Hepatocyte (in vitro differentiated cells): ENCODE results near the gene LSM7. TPM values are rescaled to one million over a fixed set of nuclear protein-coding genes. Genes with fewer than 3 reads are reported as not detected.

ENCODE experiments used
- DNase-seq: peaks from one replicate; pipeline ENCODE4 v3.0.0-alpha.2; 2016; ENCODE audit warnings: low spot score
- H2AFZ ChIP-seq: fragments of 200-600 bp; sonication (generic); 2 replicates; pipeline ENCODE4 v1.6.0; 2016; ENCODE audit warnings: antibody characterized with exemption, mild to moderate bottlenecking
- H3K27ac ChIP-seq: fragments of 200-600 bp; sonication (generic); 2 replicates; pipeline ENCODE4 v1.5.1; 2016; ENCODE audit warnings: mild to moderate bottlenecking
- H3K27me3 ChIP-seq: fragments of 200-600 bp; sonication (generic); 2 replicates; pipeline ENCODE4 v1.6.1; 2016
- H3K36me3 ChIP-seq: fragments of 200-600 bp; sonication (generic); replicated peaks from 2 replicates; pipeline ENCODE4 v1.5.1; 2016; ENCODE audit warnings: low read depth; ENCODE audit not compliant: insufficient read depth
- H3K4me1 ChIP-seq: fragments of 200-600 bp; sonication (generic); 2 replicates; pipeline ENCODE4 v1.5.1; 2016; ENCODE audit warnings: mild to moderate bottlenecking, moderate library complexity; ENCODE audit not compliant: insufficient read depth
- H3K4me2 ChIP-seq: fragments of 200-600 bp; sonication (generic); 2 replicates; pipeline ENCODE4 v1.6.0; 2016
- H3K4me3 ChIP-seq: fragments of 200-600 bp; sonication (generic); 2 replicates; pipeline ENCODE4 v1.5.1; 2016; ENCODE audit warnings: mild to moderate bottlenecking
- H3K79me2 ChIP-seq: fragments of 200-600 bp; sonication (generic); 2 replicates; pipeline ENCODE4 v1.6.0; 2017; ENCODE audit warnings: mild to moderate bottlenecking
- H3K9me2 ChIP-seq: fragments of 200-600 bp; sonication (generic); replicated peaks from 2 replicates; pipeline ENCODE4 v1.6.0; 2017; ENCODE audit warnings: mild to moderate bottlenecking; ENCODE audit not compliant: insufficient read depth
- H3K9me3 ChIP-seq: fragments of 200-600 bp; sonication (generic); 2 replicates; pipeline ENCODE4 v1.5.1; 2016; ENCODE audit warnings: low read depth, mild to moderate bottlenecking
- H4K20me1 ChIP-seq: fragments of 200-600 bp; sonication (generic); 2 replicates; pipeline ENCODE4 v1.6.0; 2016; ENCODE audit warnings: mild to moderate bottlenecking; ENCODE audit not compliant: insufficient read depth, poor library complexity, severe bottlenecking
- EZH2 ChIP-seq: fragments of 200-600 bp; sonication (generic); IDR thresholded peaks from 2 replicates; pipeline ENCODE4 v1.6.1; 2016; ENCODE audit warnings: antibody characterized with exemption, mild to moderate bottlenecking, borderline replicate concordance
- EZH2phosphoT487 ChIP-seq: fragments of 200-600 bp; sonication (generic); IDR thresholded peaks from one replicate; pipeline ENCODE4 v1.6.1; 2018; ENCODE audit warnings: antibody characterized with exemption, mild to moderate bottlenecking, low read depth, moderate library complexity; ENCODE audit not compliant: unreplicated experiment, severe bottlenecking
- WGBS: methylation state at CpG from one replicate; pipeline ENCODE4 v1.1.6; 2016; ENCODE audit warnings: low lambda C conversion rate; ENCODE audit errors: missing lambda C conversion rate; 5-methylcytosine and 5-hydroxymethylcytosine counted together
- polyA plus RNA-seq: library from polyadenylated mRNA; unstranded; fragments of >200 nt; fragmentation: Nextera tagmentation; extraction: Ambion mirVana; gene quantifications from 2 replicates; pipeline ENCODE4 v1.2.1, GENCODE V29; 2016
- total RNA-seq: library from RNA; depleted of rRNA; stranded (reverse); fragments of >200 nt; gene quantifications from 2 replicates; pipeline ENCODE4 v1.2.3, GENCODE V29; 2014
- TF ChIP-seq, protein P1 (sequence below): fragments of 200-600 bp; sonication (generic); IDR thresholded peaks from 2 replicates; pipeline ENCODE4 v1.5.1; 2016; ENCODE audit warnings: antibody characterized with exemption, mild to moderate bottlenecking; ENCODE audit not compliant: poor library complexity

LSM7 gene
- total and polyA plus RNA-seq, 2 experiments from 2014 or later = 150 to 190 TPM

DNA sequence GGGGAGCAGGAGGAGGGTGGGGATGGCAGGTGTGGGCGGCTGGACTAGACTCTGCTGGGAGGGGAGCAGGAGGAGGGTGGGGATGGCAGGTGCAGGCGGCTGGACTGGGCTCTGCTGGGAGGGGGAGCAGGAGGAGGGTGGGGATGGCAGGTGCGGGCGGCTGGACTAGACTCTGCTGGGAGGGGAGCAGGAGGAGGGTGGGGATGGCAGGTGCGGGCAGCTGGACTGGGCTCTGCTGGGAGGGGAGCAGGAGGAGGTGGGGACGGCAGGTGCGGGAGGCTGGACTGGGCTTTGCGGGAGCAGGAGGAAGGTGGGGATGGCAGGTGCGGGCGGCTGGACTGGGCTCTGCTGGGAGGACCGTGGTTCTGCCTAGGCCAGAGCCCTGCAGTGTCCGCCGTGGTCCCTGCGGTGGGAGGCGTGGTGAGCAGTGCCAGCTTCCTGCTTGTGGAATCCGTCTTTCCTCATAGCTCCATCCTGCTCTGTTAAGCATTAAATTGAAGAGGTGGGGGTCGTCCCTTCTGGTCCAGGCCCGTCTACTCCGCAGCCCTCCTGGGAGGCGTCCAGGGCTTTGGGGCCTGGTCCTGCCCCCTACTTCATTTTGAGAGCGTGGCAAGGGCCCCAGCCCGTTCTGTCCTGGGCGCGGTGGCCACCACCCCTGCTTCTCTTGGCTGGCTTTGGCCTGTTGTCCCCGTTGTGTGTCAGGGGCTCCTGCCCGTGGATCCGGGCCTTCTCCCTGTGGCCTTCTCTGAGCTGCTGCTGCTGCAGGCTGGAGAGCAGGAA is 4.8 kb upstream of the LSM7 start:
- H3K9me2 ChIP-seq = no peaks in the 10 kb centered on the region
- TF ChIP-seq EZH2 (no peak), EZH2phosphoT487 (no peak)
- TF ChIP-seq, protein P1, sequence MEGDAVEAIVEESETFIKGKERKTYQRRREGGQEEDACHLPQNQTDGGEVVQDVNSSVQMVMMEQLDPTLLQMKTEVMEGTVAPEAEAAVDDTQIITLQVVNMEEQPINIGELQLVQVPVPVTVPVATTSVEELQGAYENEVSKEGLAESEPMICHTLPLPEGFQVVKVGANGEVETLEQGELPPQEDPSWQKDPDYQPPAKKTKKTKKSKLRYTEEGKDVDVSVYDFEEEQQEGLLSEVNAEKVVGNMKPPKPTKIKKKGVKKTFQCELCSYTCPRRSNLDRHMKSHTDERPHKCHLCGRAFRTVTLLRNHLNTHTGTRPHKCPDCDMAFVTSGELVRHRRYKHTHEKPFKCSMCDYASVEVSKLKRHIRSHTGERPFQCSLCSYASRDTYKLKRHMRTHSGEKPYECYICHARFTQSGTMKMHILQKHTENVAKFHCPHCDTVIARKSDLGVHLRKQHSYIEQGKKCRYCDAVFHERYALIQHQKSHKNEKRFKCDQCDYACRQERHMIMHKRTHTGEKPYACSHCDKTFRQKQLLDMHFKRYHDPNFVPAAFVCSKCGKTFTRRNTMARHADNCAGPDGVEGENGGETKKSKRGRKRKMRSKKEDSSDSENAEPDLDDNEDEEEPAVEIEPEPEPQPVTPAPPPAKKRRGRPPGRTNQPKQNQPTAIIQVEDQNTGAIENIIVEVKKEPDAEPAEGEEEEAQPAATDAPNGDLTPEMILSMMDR = no peak
- H3K27me3 ChIP-seq = no peaks in the 10 kb centered on the region
- H3K36me3 ChIP-seq = no peaks in the 10 kb centered on the region
- peak overlapping the region; percentile 33 for H3K4me2 ChIP-seq
- peak; percentile 50 for DNase-seq
- no peaks in the 10 kb centered on the region for H3K9me3 ChIP-seq
- no peak overlapping the region for H2AFZ ChIP-seq
- peaks cover 74% of the 10 kb centered on the region for H3K79me2 ChIP-seq
- 85% methylated on average over 17 of the region's 27 CpGs for WGBS
- H3K4me3 ChIP-seq = no peak overlapping the region
- H3K4me1 ChIP-seq = peaks cover 49% of the 10 kb centered on the region
- no peaks in the 10 kb centered on the region for H4K20me1 ChIP-seq
- H3K27ac ChIP-seq = peak overlapping the region; percentile 90

DNA sequence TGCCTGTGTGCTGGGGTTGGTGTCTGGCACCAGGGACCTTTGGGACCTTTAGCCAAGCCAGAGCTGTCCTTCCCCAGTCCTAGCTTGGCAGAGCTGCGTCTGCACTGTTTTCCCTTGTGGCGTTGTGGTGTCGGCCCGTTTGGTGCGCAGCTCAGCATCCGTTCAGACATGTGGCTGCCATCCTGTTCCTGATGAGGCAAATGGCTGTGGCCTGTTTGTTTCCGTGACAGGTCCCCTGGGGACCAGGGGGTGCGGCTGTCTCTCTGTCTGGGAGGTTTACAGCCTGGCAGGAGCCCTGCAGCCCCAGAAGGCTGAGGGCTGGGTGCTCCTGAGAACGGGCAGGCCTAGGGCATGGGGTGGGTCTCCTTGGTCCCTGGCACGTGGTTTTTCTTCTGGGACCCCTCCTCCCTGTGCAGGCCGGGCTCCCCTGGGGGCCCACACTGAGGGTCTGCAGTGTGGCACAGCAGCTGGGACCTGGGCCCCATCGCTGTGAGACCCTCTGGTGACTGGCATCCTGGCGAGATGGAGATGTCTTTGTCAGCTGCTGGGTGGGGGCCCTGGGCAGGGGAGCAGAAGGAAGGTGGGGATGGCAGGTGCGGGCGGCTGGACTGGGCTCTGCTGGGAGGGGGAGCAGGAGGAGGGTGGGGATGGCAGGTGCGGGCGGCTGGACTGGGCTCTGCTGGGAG is 4.1 kb upstream of the LSM7 start:
- DNase-seq = no peak
- peaks cover 49% of the 10 kb centered on the region for H3K4me1 ChIP-seq

DNA sequence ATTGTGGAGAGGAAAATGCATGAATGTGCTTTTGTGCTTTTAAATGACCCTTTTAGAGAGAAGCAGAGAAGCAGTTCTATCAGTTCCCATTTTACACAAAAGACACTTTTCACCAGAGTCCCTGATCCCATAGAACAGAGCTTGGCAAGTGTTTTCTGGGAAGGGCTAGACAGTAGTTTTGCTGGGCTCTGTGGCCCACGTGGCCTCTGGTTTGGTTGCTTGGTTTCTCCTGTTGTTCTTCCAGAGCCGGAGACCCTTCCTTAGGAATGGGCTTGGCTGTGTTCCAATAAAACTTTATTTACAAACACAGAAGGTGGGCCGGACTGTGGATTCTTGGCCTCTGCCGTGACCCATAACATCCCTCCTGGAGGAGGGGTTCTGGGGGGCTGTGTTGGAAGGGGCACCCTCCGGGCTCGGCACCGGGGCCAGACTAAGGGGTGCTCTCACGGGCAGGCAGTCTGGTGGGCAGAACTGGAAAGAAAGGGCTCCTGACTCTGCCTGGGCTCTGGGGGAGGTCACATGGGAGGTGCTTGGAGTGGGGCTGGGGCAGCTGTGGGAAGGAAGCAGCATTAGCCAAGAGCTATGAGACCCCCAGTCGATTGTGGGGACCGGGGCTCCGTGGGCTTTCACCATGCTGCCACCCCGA is 3.3 kb upstream of the LSM7 start:
- WGBS = 91% methylated on average over 12 of the region's 12 CpGs
- Histone ChIP-seq H3K9me3 (no peaks in the 10 kb centered on the region), H2AFZ (no peak overlapping the region), H3K4me3 (no peak overlapping the region), H3K79me2 (peaks cover 78% of the 10 kb centered on the region), H3K36me3 (no peaks in the 10 kb centered on the region), H3K9me2 (no peaks in the 10 kb centered on the region), H3K4me2 (peak overlapping the region; percentile 98), H3K27me3 (no peaks in the 10 kb centered on the region), H3K27ac (peak overlapping the region; percentile 95), H3K4me1 (peaks cover 45% of the 10 kb centered on the region), H4K20me1 (no peaks in the 10 kb centered on the region)
- TF ChIP-seq EZH2phosphoT487 = no peak
- no peak for DNase-seq

More for the DNA sequence above, 4.1 kb upstream of the LSM7 start:
- Histone ChIP-seq H3K9me3 (no peaks in the 10 kb centered on the region), H3K4me2 (peak overlapping the region; percentile 98), H3K36me3 (no peaks in the 10 kb centered on the region), H3K27me3 (no peaks in the 10 kb centered on the region), H4K20me1 (no peaks in the 10 kb centered on the region), H3K27ac (peak overlapping the region; percentile 95), H2AFZ (no peak overlapping the region), H3K4me3 (no peak overlapping the region), H3K9me2 (no peaks in the 10 kb centered on the region), H3K79me2 (peaks cover 71% of the 10 kb centered on the region)
- no peak for TF ChIP-seq EZH2phosphoT487
- TF ChIP-seq, protein P1 = no peak
- TF ChIP-seq EZH2 = no peak
- WGBS = 93% methylated on average over 13 of the region's 17 CpGs
